SKM-1 treated with dmso at 0.1 percent for 144 hours (cell line): Measurements from ENCODE around the gene DONSON.

Experiments used
- DNase-seq: peaks from one replicate; lab custom pipeline; 2025; ENCODE audit not compliant: unreplicated experiment; lab: John Stamatoyannopoulos, UW

DONSON gene

DNA sequence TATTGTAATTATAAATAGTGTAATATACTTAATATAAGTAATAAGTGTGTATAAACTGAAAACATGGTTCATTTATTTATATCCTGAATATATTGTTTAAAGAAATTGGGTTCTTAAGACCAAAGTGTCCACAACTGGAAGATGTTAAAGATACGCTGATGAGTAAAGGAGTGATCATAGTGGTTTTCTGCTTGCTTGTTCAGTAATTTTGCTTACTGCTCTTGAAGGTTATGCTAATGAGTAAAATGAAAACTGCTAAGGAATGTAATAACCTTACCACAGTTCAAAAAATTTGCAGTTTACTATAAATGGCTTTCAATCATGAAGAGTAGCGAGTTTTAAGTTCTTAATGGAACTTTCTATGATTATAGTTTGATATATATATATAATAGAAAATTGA, 22.0 kb downstream of the DONSON start:
- no peak for DNase-seq

DNA sequence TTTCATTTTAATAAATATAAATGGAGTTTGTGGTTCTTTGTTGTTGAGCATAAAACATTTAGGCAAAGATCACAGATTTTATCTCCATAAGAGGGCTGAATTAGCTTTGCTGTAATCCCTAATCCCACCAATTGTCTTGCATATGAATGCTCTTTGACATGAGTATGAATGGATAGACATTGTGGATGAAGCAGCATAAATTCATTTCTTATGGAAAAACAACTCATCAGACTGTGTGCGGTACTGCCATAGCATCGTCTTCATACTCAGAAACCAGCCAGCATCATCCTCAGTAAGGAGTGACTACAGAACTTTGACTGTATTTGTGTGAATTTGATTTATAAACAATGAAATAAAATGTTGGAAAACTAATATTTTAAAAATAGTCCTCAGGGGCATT, 26.1 kb downstream of the DONSON start:
- no peak for DNase-seq

DNA sequence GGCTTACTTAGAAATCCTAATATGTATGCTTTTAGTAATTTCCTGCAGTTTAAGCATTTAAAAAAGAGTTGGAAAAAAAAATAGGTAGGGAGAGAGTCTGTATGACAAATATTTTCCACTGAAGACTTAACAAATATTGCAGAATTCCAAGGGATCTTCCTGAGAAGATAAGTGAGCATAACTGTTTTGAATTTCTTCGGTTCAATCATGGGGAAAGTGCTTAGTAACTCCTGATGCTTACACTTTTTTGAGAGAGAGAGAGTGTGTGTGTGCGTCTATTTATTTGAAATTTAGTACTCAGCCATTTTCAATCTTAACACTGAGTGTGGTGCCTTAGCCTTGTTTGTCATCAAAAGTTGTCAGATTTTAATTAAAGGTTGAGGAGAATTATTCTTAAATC, 27.1 kb downstream of the DONSON start:
- no peak for DNase-seq

DNA sequence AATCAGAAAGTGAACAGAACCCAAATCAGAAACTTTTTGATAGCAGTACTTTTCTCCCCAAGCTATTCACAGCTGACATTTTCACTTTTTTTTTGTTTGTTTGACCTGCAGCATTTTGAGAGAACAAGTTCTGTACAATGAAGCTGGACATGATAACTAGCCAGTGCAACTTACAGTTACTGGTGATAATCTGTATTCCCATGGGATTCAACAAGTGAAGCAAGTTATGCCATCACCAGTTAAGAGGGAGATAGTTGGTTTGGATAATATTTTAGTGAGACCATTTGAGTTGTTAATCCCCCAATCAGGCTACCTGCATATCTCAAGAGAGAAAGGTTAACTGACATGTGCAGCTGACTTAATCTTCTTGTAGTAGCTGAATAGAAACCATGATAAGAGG, 27.5 kb downstream of the DONSON start:
- no peak for DNase-seq

DNA sequence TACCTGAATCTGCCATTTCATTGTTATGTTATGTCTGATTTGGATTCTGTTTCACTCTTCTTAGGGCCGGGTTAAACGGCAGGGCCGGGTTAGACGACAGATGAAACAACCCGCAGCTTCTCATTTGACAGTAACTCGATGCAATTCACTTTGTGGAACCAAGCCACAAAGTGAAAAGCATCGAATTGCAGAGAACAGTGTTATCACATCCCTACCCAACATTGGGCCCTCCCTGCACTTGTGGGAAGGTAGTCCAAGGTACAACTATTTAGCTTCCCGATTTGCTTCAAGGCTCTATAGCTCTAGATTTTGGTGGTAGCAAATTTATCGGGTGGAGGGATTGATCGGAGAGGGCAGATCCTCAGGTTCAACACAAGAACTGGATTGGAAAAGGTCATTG, 28.7 kb downstream of the DONSON start:
- no peak for DNase-seq

DNA sequence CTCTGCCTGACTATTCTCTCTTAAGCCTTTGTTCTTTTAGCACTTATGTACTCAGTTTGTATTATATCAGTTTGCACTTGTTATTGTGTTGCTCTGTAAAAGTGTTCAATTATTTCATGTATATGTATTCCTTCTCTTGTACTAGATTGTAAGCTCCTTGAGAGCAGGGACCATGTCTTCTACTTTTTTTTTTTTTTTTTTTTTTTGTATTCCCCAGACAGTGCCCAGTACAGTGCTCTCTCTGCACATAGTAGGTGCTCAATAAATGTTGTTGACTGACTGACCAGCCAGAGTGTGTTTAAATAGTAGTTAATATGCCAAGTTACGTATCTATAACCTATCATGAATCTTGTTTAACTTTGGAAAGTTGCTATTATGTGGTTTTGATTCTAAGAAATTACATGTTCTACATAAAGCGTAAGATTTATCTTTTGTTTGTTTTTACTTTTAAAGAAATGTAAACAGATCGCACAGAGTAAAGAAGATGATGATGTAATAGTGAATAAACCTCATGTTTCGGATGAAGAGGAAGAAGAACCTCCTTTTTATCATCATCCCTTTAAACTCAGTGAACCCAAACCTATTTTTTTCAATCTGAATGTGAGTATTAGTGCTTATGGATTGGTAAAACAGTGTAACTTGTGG, 29.6 kb downstream of the DONSON start:
- DNase-seq = no peak

- no peak for DNase-seq
These were observed 31.0 kb downstream of the DONSON start for GRCh38 chr21:33557447-33557846.

DNA sequence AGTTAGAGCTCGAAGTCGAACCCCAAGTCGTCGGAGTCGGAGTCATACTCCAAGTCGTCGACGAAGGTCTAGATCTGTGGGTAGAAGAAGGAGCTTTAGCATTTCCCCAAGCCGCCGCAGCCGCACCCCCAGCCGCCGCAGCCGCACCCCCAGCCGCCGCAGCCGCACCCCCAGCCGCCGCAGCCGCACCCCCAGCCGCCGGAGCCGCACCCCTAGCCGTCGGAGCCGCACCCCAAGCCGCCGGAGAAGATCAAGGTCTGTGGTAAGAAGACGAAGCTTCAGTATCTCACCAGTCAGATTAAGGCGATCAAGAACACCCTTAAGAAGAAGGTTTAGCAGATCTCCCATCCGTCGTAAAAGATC, 33.5 kb downstream of the DONSON start:
- no peak for DNase-seq

- no peak for DNase-seq
These were observed 34.1 kb downstream of the DONSON start for GRCh38 chr21:33554236-33554981.

DNA sequence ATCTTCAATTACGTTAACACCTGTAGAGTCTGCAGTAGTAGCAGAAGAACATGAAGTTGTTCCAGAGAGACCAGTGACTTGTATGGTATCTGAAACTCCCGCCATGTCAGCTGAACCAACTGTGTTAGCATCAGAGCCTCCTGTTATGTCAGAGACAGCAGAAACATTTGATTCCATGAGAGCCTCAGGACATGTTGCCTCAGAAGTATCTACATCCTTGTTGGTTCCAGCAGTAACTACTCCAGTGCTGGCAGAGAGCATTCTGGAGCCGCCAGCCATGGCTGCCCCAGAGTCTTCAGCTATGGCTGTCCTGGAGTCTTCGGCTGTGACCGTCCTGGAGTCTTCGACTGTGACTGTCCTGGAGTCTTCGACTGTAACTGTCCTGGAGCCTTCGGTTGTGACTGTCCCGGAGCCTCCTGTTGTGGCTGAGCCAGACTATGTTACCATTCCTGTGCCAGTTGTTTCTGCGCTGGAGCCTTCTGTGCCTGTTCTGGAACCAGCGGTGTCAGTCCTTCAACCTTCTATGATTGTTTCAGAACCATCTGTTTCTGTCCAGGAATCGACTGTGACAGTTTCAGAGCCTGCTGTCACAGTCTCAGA, 35.4 kb downstream of the DONSON start:
- DNase-seq = no peak

DNA sequence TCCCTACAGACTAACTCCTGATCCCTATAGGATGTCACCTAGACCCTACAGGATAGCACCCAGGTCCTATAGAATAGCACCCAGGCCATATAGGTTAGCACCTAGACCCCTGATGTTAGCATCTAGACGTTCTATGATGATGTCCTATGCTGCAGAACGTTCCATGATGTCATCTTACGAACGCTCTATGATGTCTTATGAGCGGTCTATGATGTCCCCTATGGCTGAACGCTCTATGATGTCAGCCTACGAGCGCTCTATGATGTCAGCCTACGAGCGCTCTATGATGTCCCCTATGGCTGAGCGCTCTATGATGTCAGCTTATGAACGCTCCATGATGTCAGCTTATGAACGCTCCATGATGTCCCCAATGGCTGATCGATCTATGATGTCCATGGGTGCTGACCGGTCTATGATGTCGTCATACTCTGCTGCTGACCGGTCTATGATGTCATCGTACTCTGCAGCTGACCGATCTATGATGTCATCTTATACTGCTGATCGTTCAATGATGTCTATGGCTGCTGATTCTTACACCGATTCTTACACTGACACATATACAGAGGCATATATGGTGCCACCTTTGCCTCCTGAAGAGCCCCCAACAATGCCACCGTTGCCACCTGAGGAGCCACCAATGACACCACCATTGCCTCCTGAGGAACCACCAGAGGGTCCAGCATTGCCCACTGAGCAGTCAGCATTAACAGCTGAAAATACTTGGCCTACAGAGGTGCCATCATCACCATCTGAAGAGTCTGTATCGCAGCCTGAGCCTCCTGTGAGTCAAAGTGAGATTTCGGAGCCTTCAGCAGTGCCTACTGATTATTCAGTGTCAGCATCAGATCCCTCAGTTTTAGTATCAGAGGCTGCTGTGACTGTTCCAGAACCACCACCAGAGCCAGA, 36.1 kb downstream of the DONSON start:
- DNase-seq = no peak

- DNase-seq = no peak
These were observed 36.8 kb downstream of the DONSON start for GRCh38 chr21:33551664-33552063.

GRCh38 chr21:33550772-33551660, 37.5 kb downstream of the DONSON start:
- DNase-seq = no peak

- DNase-seq = no peak
These were observed 38.4 kb downstream of the DONSON start for GRCh38 chr21:33549848-33550771.

DNA sequence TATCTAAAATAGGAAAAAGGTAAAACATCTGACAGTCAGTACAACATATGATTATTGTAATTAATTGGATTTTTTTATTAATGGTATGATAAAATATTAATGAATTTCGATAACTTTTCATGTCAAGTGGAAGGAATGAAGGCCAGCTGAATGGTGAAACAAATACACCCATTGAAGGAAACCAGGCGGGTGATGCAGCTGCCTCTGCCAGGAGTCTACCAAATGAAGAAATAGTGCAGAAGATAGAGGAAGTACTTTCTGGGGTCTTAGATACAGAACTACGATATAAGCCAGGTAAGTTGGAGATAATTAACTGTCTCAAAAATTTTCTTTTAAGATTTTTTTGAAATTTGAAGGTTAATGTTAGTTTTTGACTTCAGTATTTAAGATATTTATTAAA, 42.4 kb downstream of the DONSON start:
- no peak for DNase-seq

- DNase-seq = no peak
These were observed 43.9 kb downstream of the DONSON start for GRCh38 chr21:33544451-33545195.

- peak; percentile 19 for DNase-seq
These were observed 44.9 kb downstream of the DONSON start for GRCh38 chr21:33543505-33544129.
